ENCODE data around the gene KCNJ14.

KCNJ14 gene

DNA sequence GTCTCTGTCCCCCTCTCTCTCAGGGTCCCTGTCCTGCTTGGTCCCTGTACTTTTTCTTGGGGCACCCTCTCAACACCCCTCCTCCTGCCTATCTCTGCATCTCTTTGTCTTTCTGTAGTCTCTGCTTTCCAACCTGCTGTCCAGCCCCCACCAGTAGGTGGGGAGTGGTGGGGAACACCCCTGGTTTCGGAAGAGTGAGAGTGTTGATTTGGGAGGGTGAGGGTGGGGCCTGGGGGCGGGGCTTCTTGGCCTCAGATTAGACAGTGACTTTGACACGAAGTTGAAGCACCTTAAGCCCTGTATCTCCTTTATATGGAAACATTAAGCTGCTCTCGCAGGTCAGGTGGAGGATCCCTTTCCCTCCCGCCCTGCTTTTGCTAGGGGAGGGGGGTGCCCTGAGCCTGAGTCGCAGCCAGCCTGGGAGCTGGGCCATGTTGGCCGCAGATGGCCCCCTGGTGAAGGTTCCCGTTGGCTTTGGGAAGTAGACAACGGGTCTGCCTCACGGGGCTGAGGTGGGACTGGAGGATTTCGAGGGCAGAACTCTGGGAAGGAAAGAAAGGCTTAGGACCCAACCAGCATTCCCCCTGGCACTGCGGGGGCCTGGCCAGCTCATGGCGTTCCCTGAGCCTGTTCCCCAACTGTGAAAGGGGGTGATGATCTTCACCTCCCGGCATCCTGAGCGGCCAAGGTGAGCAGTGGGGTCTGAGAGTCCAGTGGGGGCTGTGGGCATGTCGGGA lies at the start of gene KCNJ14:
Gene KCNJ14, plus strand, starts transcription at position 404 of the 737 bp plus-strand sequence. CDS start 6,151 bp downstream, outside the sequence.
- DNase-seq (ENCODE audit: low spot score): no peak

DNA sequence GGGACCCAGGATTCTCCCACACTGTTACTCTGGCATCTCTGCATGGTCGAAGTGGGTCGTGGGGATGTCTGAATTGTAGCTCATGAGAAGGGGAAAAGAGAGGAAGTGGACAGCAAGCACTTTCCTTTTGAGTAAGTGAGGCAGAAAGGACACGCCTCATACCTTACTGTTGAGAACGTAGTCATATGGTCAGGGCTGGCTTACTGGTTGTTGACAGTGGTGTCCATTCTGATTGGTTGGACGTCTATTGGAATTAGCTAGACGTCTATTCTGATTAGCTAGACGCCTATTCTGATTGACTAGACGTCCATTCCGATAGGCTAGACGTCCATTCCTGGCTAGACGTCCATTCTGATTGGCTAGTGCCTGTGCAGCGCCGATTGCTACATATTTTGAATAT lies 49.5 kb upstream of the KCNJ14 start:
- no peak for DNase-seq (ENCODE audit: low spot score)

DNA sequence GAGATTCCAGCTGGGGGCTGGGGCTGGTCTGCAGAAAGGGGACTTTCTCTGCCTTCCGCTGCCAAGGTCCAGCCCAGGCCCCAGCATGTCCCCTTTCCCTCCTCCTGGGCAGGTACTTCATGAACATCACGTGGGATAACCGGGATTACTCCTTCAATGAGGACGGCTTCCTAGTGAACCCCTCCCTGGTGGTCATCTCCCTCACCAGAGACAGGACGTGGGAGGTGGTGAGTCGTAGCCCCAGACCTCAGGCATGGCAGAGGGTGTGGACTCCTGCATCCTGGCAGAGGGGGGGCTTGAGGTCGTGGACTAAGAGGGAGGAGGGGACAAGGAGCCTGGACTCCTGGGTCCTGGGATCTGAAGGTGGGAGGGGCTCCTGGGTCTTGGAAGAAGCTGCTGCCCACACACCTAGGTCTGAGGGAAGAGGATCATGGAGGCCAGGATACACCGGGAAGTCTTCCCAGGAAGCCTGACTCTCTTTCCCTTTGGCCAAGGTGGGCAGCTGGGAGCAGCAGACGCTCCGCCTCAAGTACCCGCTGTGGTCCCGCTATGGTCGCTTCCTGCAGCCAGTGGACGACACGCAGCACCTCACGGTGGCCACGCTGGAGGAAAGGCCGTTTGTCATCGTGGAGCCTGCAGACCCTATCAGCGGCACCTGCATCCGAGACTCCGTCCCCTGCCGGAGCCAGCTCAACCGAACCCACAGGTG lies 41.3 kb upstream of the KCNJ14 start:
- DNase-seq (ENCODE audit: low spot score): no peak

DNA sequence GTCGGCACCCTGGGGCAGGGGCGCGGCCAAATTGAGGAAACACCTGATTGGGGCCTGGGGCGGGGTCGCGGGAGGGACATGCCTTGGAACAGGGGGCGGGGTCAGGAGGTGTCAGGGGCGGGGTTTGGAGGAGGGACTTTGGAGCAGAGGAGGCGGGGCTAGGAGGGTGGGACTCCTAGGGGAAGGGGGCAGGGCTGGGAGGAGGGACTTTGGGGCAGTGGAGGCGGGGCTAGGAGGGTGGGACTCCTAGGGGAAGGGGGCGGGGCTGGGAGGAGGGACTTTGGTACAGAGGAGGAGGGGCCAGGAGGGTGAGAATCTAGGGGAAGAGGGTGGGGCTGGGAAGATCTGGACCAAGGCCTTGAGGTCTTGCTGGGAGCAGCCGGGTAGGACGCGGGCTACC lies 40.0 kb upstream of the KCNJ14 start:
- peak; percentile 68 for DNase-seq (ENCODE audit: low spot score)

DNA sequence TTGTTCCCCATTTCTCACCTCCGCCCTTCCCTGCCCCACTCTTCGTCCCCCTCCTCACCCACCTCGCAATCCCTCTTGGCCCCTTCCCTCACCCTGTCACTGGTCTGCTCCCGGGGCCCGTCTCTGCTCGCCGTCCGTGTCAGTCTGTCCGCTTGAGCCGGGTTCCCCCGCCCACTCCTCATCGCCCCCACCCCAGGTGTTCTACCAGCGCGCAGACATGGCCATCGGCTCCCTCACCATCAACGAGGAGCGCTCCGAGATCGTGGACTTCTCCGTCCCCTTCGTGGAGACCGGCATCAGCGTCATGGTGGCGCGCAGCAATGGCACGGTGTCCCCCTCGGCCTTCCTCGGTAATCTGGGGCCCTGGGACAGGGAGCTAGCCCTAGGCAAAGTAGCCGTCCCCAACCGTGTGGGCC lies 39.6 kb upstream of the KCNJ14 start:
- DNase-seq (ENCODE audit: low spot score): no peak

DNA sequence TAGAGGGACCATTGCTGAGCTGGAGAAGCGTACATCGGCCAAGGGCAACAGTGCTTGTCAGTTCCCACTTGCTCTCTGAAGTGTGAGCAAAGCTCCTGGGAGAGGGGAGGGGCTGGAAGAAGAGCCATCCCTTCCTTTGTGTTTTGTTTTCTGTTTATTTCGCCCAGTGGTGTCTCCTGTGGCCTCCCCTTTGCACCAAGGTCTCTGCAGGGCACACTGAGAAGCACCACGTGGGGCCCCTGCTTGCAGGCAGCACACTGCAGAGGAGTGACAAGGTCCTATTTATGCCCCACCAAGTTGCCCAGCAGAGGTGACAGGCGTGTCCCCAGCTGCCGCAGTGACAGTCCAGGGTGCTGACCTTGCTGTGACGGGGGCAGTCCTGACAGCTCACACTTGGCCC lies 38.0 kb upstream of the KCNJ14 start:
- no peak for DNase-seq (ENCODE audit: low spot score)

DNA sequence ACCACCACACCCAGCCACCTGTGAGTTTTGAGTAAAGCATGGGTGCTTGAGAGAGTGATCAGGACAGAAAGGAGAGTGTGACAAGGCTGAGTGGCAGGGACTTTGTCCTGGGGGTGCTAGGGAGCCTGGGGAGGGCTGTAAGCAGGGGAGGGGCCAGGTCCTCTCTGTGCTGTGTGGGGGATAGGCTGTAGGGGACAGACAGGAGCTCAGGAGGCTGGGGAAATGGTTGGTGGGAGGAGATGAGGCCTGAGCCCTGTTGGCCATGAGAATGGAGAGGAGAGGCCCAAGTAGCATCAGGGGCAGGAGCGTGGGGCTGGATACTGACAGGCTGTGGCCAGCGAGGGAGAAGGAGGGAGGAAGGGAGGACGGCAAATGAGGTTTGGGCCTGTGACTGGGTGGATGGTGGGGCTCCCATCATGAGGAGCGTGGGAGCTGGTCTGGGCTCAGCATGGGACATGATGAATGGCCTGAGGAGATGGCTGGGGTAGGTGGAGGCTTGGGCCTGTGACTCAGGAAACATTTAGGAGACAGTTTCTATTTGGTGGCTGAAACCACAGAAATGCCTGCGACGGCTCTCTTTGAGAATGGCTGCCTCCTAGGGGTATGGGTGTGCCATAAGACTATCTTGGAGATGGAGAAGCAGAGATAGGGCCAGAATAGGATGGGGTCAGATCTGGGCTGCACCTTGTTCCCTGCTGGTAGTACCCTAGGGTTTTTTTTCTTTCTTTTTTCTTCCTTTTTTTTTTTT lies 36.9 kb upstream of the KCNJ14 start:
- no peak for DNase-seq (ENCODE audit: low spot score)

DNA sequence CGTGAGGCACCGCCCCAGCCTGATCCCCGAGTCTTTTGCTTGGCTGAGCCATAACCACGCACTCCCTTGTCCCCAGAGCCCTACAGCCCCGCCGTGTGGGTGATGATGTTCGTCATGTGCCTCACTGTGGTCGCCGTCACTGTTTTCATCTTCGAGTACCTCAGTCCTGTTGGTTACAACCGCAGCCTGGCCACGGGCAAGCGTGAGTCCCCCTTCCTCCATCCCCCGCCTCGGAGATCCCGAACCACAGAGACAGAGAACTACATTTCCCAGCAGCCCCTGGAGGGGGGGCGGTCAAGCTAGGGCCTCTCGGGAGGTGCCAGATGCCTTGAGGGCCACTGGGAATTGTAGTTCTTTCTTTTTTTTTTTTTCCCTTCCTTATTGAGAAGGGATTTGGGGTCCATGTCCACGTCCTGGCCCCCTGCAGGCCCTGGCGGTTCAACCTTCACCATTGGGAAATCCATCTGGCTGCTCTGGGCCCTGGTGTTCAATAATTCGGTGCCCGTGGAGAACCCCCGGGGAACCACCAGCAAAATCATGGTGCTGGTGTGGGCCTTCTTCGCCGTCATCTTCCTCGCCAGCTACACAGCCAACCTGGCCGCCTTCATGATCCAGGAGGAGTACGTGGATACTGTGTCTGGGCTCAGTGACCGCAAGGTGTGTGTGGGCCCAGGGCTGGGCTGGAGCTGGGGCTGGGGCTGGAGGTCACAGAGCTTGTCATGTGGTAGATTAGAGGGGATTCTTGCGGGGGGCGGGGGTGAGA lies 36.0 kb upstream of the KCNJ14 start:
- peak; percentile 71 for DNase-seq (ENCODE audit: low spot score)

DNA sequence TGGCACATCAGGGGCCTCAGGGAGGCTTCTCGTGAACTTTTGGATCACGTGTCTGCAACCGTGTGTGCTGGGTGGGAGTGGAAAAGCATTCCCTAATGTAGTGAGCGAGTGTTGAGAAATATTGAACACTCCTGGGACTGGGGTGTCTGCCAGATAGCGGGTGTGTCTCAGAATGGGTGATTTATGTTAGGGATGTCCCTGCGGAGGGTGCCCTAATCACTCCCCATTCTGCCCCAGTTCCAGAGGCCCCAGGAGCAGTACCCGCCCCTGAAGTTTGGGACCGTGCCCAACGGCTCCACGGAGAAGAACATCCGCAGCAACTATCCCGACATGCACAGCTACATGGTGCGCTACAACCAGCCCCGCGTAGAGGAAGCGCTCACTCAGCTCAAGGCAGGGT lies 33.8 kb upstream of the KCNJ14 start:
- no peak for DNase-seq (ENCODE audit: low spot score)

DNA sequence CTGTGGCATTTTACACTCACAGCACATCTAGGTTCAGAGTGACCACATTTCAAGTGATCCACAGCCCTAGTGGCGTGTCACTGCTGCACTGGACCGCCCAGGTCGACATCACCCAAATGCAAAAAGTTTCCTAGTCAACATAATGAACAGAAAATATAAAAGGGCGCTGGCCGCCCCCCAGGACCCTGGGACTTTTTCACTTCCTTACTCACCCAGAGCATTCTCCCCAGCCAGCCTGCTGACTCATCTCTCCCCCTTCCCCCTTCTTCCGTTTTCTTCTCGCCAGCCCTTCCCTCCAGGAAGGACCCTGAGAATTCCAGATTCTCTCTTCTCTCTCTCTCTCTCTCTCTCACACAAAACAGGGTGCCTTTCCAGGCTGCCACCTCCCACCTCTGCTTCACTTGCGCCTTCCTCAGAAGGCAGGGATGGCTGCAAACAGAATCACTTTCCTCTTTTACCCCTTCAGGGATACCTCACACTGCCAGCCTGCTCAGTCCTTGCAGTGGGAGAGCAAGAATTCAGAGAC lies 30.6 kb upstream of the KCNJ14 start:
- DNase-seq (ENCODE audit: low spot score): no peak

DNA sequence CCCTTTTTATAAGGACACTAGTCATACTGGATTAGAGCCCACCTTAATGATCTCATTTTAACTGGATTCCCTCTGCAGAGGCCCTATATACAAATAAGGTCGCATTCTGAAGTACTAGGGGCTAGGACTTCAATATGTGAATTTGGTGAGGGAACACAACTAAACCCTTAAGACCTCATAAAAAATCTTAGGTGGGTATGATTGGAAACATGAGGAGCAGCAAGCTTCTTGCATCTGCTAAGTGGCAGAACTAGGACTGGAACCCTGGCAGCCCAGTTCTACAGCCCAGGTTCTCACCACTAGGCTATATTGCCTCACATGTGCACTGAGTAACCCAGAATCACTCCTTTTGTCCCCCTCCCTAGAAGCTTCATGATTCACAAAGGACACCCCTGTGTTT lies 26.7 kb upstream of the KCNJ14 start:
- no peak for DNase-seq (ENCODE audit: low spot score)

DNA sequence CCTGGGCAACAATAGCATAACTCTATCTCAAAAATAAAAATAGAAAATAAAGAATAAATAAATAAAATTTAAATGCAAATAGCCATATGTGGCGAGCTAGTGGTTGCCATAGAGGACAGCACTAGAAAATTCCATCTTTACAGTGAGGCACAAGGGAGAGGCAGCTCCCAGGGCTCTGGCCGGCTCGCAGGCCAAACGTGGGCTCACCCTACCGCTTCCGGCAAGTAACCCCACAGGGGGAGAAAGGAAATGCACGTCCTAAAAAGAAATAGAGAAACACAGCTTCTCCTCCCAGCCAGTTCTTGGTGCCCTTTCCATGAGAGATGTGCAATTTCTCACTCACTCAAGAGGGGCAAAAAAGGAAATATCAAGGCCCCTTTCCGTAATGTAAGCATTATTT lies 22.0 kb upstream of the KCNJ14 start:
- no peak for DNase-seq (ENCODE audit: low spot score)

DNA sequence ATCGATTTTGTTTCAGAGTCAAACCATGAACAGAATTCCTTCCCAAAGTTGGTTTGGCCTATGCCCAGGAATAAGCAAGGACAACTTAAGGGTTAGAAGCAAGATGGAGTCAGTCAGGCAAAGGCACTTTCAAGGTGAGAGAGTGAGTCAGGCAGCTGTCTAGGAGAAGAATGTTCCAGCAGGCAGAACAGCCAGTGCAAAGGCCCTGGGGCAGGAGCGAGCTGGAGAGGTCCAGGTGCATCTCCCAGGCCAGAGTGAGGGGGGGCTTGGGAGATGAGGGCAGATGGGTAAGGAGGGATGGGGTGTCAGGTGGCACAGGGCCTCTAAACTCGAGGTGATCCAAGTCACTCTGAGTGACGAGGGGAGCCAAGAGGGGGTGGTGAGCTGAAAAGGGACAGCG lies 18.8 kb upstream of the KCNJ14 start:
- DNase-seq (ENCODE audit: low spot score): no peak

DNA sequence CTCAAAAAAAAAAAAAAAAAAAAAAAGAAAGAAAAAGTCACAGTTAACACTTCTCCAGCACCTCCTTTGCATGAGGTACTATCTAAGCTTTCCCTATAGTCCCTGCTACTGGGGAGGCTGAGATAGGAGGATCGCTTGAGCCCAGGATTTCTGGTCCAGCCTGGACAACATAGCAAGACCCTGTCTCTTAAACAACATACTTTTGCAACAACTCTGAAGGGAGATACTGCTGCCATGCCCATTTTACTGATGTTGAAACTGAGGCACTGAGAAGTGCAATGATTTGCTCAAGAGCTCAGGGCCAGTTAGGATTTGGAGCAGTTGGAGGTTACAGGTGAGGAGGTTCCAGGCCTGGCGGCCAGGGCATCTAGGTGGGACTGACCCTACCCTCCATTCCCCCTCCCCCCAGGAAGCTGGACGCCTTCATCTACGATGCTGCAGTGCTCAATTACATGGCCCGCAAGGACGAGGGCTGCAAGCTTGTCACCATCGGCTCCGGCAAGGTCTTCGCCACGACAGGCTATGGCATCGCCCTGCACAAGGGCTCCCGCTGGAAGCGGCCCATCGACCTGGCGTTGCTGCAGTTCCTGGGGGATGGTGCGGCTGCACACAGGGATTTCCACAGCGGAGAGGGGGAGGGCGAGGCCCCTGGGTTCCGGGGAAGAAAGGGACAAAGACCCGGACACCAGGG lies 13.9 kb upstream of the KCNJ14 start:
- no peak for DNase-seq (ENCODE audit: low spot score)

DNA sequence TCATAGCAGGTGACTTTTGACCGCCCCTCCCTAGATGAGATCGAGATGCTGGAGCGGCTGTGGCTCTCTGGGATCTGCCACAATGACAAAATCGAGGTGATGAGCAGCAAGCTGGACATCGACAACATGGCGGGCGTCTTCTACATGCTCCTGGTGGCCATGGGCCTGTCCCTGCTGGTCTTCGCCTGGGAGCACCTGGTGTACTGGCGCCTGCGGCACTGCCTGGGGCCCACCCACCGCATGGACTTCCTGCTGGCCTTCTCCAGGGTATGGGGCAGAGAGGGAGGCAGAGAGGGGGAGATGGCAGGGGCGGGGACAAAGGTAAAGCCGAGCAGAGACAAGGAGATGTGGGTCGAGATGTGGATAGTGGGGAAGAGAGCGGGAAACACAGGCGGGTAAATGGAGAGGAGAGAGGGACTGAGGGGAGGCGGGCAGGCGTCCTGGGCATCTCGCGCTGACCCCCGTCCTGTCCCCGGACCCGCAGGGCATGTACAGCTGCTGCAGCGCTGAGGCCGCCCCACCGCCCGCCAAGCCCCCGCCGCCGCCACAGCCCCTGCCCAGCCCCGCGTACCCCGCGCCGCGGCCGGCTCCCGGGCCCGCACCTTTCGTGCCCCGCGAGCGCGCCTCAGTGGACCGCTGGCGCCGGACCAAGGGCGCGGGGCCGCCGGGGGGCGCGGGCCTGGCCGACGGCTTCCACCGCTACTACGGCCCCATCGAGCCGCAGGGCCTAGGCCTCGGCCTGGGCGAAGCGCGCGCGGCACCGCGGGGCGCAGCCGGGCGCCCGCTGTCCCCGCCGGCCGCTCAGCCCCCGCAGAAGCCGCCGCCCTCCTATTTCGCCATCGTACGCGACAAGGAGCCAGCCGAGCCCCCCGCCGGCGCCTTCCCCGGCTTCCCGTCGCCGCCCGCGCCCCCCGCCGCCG lies 13.0 kb upstream of the KCNJ14 start:
- DNase-seq (ENCODE audit: low spot score): no peak

DNA sequence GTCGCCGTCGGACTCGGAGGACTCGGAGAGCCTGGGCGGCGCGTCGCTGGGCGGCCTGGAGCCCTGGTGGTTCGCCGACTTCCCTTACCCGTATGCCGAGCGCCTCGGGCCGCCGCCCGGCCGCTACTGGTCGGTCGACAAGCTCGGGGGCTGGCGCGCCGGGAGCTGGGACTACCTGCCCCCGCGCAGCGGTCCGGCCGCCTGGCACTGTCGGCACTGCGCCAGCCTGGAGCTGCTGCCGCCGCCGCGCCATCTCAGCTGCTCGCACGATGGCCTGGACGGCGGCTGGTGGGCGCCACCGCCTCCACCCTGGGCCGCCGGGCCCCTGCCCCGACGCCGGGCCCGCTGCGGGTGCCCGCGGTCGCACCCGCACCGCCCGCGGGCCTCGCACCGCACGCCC lies 12.1 kb upstream of the KCNJ14 start:
- DNase-seq (ENCODE audit: low spot score): no peak

DNA sequence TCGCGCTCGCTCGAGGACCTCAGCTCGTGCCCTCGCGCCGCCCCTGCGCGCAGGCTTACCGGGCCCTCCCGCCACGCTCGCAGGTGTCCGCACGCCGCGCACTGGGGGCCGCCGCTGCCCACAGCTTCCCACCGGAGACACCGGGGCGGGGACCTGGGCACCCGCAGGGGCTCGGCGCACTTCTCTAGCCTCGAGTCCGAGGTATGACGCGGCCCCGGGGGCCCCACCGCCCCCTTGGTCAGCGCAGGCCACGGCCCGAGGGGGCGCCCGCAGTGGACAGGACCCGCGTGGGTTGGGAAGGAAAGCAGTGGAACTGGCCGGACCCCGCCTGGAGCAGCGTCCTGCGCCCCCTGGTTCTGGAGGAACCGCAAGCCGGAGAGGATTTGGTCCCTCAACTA lies 11.6 kb upstream of the KCNJ14 start:
- no peak for DNase-seq (ENCODE audit: low spot score)

DNA sequence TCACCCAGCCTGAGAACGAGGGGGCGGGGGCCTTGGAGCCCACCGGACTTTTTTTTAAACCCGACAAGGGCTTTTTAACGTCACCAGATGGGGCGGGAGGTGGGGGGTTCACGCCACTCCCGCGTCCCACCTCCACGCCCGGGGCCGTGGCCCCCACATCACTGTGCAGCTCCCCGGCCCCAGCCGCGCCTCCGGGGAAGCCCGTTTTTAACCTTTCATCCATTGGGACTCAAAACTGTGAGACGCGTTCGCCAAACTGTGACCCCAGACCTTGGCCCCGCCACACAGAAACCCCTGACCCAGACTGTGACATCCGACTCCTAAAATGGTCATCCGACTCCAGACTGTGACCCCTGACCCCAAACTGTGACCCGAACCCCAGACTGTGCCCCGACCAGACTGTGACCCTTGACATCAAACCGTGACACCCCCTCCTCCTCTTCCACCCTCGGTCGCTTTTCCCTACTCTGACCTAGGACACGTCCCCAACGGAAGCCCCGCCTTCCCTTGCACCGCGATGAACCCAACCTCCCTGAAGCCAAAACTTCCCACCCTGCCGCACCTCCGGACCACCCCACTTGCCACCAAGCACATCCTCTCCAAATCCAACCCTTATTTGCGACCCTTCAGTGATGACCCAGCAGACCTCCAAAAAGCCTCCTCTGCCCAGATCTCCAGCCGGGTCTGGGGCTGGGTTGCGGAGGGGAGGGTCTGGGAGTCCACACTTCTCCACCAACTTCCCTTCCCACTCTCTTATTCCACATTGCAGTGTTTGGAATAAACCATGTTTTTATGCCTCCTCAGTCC lies 11.0 kb upstream of the KCNJ14 start:
- DNase-seq (ENCODE audit: low spot score): no peak

DNA sequence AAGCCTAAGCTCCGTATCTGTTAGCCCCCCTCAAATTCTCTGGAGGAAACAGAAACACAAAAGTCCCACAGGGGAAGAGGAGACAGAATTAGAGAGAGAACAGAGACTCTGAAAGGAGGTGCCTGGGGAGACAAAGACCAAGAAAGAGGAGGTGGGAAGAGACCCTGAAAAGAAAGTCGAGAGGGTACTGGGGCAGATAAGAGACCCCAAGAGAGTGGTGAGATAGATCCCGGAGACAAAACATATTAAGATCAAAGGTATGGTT lies 10.5 kb upstream of the KCNJ14 start:
- DNase-seq (ENCODE audit: low spot score): no peak

DNA sequence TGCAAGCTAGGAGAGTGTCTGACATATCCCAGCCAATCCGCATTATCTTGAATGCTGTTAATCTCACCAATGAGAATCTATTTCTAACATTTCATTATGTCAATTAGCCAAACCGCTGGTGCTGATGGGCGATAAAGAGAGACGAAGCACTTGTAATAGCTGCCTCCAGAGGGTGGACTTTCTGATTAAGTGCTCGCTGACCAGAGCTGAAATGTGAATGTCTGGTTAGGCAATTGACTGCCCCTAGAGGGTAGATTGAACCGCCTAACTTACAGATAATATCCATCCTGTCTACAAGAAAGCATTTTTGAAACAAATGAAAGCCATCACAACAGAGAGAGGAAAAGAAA lies 10.1 kb upstream of the KCNJ14 start:
- peak; percentile 41 for DNase-seq (ENCODE audit: low spot score)

Data from CD4-positive, alpha-beta T cell treated with Interleukin-15 for 4 hours (primary cell).